CD4-positive, alpha-beta T cell (primary cell): ENCODE measurements around the gene CDC42SE2. TPM values are rescaled to one million over a fixed set of nuclear protein-coding genes. Genes with fewer than 3 reads are reported as not detected.

Source experiments
- ATAC-seq: fragments of 200-7000 bp; cut with Tn5 transposase; one replicate; pipeline ENCODE4 v1.10.0; 2022; ENCODE audit warnings: mild to moderate bottlenecking; ENCODE audit not compliant: poor library complexity
- CTCF ChIA-PET: fragments of 350-600 bp; sonication (Branson Sonifier 250); formaldehyde crosslinking; loops from one replicate; lab custom pipeline; 2021; ENCODE audit warnings: antibody characterized with exemption, inconsistent platforms; lab: Charles Lee
- POLR2A ChIA-PET: fragments of 350-600 bp; sonication (Branson Sonifier 250); formaldehyde crosslinking; loops from one replicate; lab custom pipeline; 2021; ENCODE audit warnings: antibody characterized with exemption, inconsistent platforms; lab: Charles Lee
- DNase-seq, 14 experiments: peaks; one replicate each; pipeline ENCODE4 v3.0.0-alpha.2; 2013 to 2020; ENCODE audit warnings: mixed read lengths in 2 of 14
- H3K27ac ChIP-seq, 2 donors: one replicate each; pipeline versions ENCODE4 v1.5.1 to v1.7.0; 2013; ENCODE audit warnings: low read length in 2 of 2, low read depth in 1 of 2, mild to moderate bottlenecking in 1 of 2
- H3K27me3 ChIP-seq, 2 experiments: 1 replicate in 1 of 2; 2 replicates in 1 of 2; pipeline versions ENCODE4 v1.6.1 to v1.7.0; 2013; ENCODE audit warnings: low read length in 2 of 2, control low read depth in 1 of 2, mild to moderate bottlenecking in 1 of 2, moderate library complexity in 1 of 2; ENCODE audit not compliant: insufficient read depth in 2 of 2, control insufficient read depth in 1 of 2
- H3K36me3 ChIP-seq: one replicate; pipeline ENCODE4 v1.6.1; 2013; ENCODE audit warnings: low read length, control low read depth; ENCODE audit not compliant: insufficient read depth
- H3K4me1 ChIP-seq: one replicate; pipeline ENCODE4 v1.6.1; 2013; ENCODE audit warnings: low read length, control low read depth; ENCODE audit not compliant: insufficient read depth
- H3K4me3 ChIP-seq: one replicate; pipeline ENCODE4 v1.5.1; 2013; ENCODE audit warnings: mild to moderate bottlenecking, low read length, moderate library complexity
- H3K9me3 ChIP-seq, 2 experiments: 1 replicate in 1 of 2; 2 replicates in 1 of 2; pipeline versions ENCODE4 v1.6.1 to v1.7.0; 2013; ENCODE audit warnings: low read length in 2 of 2, mild to moderate bottlenecking in 2 of 2, control low read depth in 1 of 2, moderate library complexity in 1 of 2; ENCODE audit not compliant: control insufficient read depth in 1 of 2, insufficient read depth in 1 of 2
- H3K27ac Mint-ChIP-seq: one replicate; pipeline ENCODE4 v1.8.0; 2020; ENCODE audit warnings: mixed read lengths
- H3K27me3 Mint-ChIP-seq: one replicate; pipeline ENCODE4 v1.8.0; 2021; ENCODE audit warnings: mixed read lengths
- H3K36me3 Mint-ChIP-seq: one replicate; pipeline ENCODE4 v1.8.0; 2021; ENCODE audit warnings: low read depth, mixed read lengths
- H3K4me1 Mint-ChIP-seq: one replicate; pipeline ENCODE4 v1.8.0; 2021; ENCODE audit warnings: low read depth, mixed read lengths
- H3K4me3 Mint-ChIP-seq: one replicate; pipeline ENCODE4 v1.8.0; 2020; ENCODE audit warnings: mild to moderate bottlenecking, mixed read lengths
- H3K9me3 Mint-ChIP-seq: one replicate; pipeline ENCODE4 v1.8.0; 2020; ENCODE audit warnings: mixed read lengths
- CTCF ChIP-seq: fragments of 200-600 bp; IDR thresholded peaks from one replicate; pipeline ENCODE4 v1.8.0; 2022; ENCODE audit warnings: antibody characterized with exemption, mild to moderate bottlenecking
- intact Hi-C, 2 experiments: fragments of 100-400 bp; cut with DNase I in 1 of 2; cut with micrococcal nuclease in 1 of 2; formaldehyde crosslinking; loops; one replicate each; pipeline versions ENCODE4 v1.15.1 to v1.9.0; 2023 to 2025; cut with DNase I, micrococcal nuclease
- total RNA-seq, 174 experiments: library from RNA in 2 of 174; stranded (reverse) in 2 of 174; gene quantifications; one replicate each; pipeline ENCODE4 v1.2.3 and lab custom pipeline; 2021 to 2026

The CDC42SE2 gene
- total RNA-seq, 2 experiments from 2014 or later, result 218 to 230 TPM

GRCh38 chr5:131389869-131390265 lies 126.0 kb downstream of the CDC42SE2 start:
- H3K4me3 Mint-ChIP-seq, result peak overlapping the region; percentile 5
- Histone ChIP-seq H3K36me3 (peaks cover 90% of the 10 kb centered on the region), H3K27ac (peak overlapping the region; percentile 39 to 56), H3K4me3 (no peak overlapping the region), H3K27me3 (no peaks in the 10 kb centered on the region), H3K9me3 (no peaks in the 10 kb centered on the region), H3K4me1 (peaks cover 48% of the 10 kb centered on the region)
- no peak for DNase-seq
- TF ChIP-seq CTCF, result no peak
- POLR2A ChIA-PET, result interaction anchor here (0.8 to 1.6 kb wide), 3 partner anchors 11 to 125 kb away, joined by 3 to 5 read pairs (median 3); no protein-coding TSS in a partner anchor
- peaks cover 86% of the 10 kb centered on the region for H3K4me1 Mint-ChIP-seq
- ATAC-seq, result no peak
- H3K9me3 Mint-ChIP-seq, result no peaks in the 10 kb centered on the region
- CTCF ChIA-PET, result no interaction called here
- H3K36me3 Mint-ChIP-seq, result peaks cover 95% of the 10 kb centered on the region
- intact Hi-C loops, result no loop called here
- H3K27me3 Mint-ChIP-seq, result no peaks in the 10 kb centered on the region
- peak overlapping the region; percentile 97 for H3K27ac Mint-ChIP-seq

GRCh38 chr5:131392466-131393095 lies 128.7 kb downstream of the CDC42SE2 start:
- no peak for TF ChIP-seq CTCF
- Histone ChIP-seq H3K27ac (peak overlapping the region; percentile 85 to 92), H3K4me1 (peaks cover 62% of the 10 kb centered on the region), H3K4me3 (no peak overlapping the region), H3K36me3 (peaks cover 88% of the 10 kb centered on the region), H3K9me3 (no peaks in the 10 kb centered on the region), H3K27me3 (no peaks in the 10 kb centered on the region)
- ChIA-PET POLR2A (interaction anchor here (0.6 to 1.6 kb wide), 5 partner anchors 11 to 229 kb away, joined by 3 to 7 read pairs (median 3); no protein-coding TSS in a partner anchor), CTCF (interaction anchor here (0.5 to 1.2 kb wide), 3 partner anchors 9 to 49 kb away, joined by 3 to 5 read pairs (median 3); no protein-coding TSS in a partner anchor)
- Mint-ChIP-seq H3K4me1 (peaks cover 91% of the 10 kb centered on the region), H3K27ac (peak overlapping the region; percentile 97), H3K9me3 (no peaks in the 10 kb centered on the region), H3K27me3 (no peaks in the 10 kb centered on the region), H3K4me3 (peak overlapping the region; percentile 55), H3K36me3 (peaks cover 95% of the 10 kb centered on the region)
- DNase-seq (peak in 3 of 14 experiments; percentile 51 to 62 (median 56)), ATAC-seq (no peak)
- intact Hi-C loops, result loop anchor here in 1 of 2 experiments (1.0 kb wide), 1 partner anchor 10 kb away; no protein-coding TSS in a partner anchor

- no peaks in the 10 kb centered on the region for H3K27me3 Mint-ChIP-seq
- H3K4me3 ChIP-seq, result no peak overlapping the region
- H3K27ac Mint-ChIP-seq, result peak overlapping the region; percentile 97
- peaks cover 57% of the 10 kb centered on the region for H3K4me1 ChIP-seq
- no peaks in the 10 kb centered on the region for H3K27me3 ChIP-seq
- ATAC-seq (no peak), DNase-seq (no peak)
- H3K9me3 Mint-ChIP-seq, result no peaks in the 10 kb centered on the region
- peaks cover 96% of the 10 kb centered on the region for H3K4me1 Mint-ChIP-seq
- intact Hi-C loops, result loop anchor here in 1 of 2 experiments (1.0 kb wide), 1 partner anchor 11 kb away; no protein-coding TSS in a partner anchor
- H3K9me3 ChIP-seq, result no peaks in the 10 kb centered on the region
- H3K36me3 Mint-ChIP-seq, result peaks cover 95% of the 10 kb centered on the region
- peak overlapping the region; percentile 55 for H3K4me3 Mint-ChIP-seq
- H3K36me3 ChIP-seq, result peaks cover 84% of the 10 kb centered on the region
- ChIA-PET POLR2A (interaction anchor here (0.9 to 4.1 kb wide), 10 partner anchors 10 to 230 kb away, joined by 3 to 44 read pairs (median 6); partner anchors contain the start of gene CDC42SE2), CTCF (interaction anchor here (0.8 to 2.1 kb wide), 2 partner anchors 12 to 72 kb away, joined by 3 to 10 read pairs; no protein-coding TSS in a partner anchor)
- peak overlapping the region; percentile 85 to 92 for H3K27ac ChIP-seq
- TF ChIP-seq CTCF, result no peak
Measured at GRCh38 chr5:131393498-131393968, 129.7 kb downstream of the CDC42SE2 start.
